ENCODE results near the gene LPP.

Gene LPP

DNA sequence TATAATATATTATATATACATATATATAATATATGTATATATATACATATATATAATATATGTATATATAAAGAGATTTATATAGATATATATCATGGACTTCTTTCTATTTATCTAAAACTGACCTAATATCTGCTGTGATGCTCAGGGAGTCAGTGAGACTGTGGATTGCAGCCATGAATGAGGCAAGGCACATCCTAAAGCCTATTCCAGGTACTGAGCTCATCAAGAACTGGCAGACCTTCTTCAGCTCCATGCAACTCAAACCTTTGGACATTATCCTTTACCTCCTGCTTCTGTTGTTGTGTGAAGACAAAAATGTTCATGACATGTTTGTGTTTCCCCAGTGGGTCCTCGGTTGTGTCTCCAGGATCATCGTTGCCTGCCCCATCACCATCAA lies 7.7 kb upstream of the LPP start:
- Histone ChIP-seq H3K4me1 (ENCODE audit: control insufficient read depth, insufficient read depth, low read length) (no peaks in the 10 kb centered on the region), H3K27me3 (ENCODE audit: control insufficient read depth, insufficient read depth, low read length) (peaks cover 6% of the 10 kb centered on the region), H3K9me3 (ENCODE audit: control insufficient read depth, insufficient read depth, low read length) (no peaks in the 10 kb centered on the region), H3K4me3 (ENCODE audit: low read depth, low read length) (no peak overlapping the region), H3K36me3 (ENCODE audit: control insufficient read depth, insufficient read depth, low read length) (no peaks in the 10 kb centered on the region), H3K9ac (ENCODE audit: low read depth, low read length) (no peak overlapping the region)

- Histone ChIP-seq H3K36me3 (ENCODE audit: control insufficient read depth, insufficient read depth, low read length) (no peaks in the 10 kb centered on the region), H3K9ac (ENCODE audit: low read depth, low read length) (no peak overlapping the region), H3K4me3 (ENCODE audit: low read depth, low read length) (no peak overlapping the region), H3K4me1 (ENCODE audit: control insufficient read depth, insufficient read depth, low read length) (peaks cover 7% of the 10 kb centered on the region), H3K9me3 (ENCODE audit: control insufficient read depth, insufficient read depth, low read length) (no peaks in the 10 kb centered on the region), H3K27me3 (ENCODE audit: control insufficient read depth, insufficient read depth, low read length) (peaks cover 16% of the 10 kb centered on the region)
These were observed 6.2 kb upstream of the LPP start for GRCh38 chr3:188147782-188148181.

DNA sequence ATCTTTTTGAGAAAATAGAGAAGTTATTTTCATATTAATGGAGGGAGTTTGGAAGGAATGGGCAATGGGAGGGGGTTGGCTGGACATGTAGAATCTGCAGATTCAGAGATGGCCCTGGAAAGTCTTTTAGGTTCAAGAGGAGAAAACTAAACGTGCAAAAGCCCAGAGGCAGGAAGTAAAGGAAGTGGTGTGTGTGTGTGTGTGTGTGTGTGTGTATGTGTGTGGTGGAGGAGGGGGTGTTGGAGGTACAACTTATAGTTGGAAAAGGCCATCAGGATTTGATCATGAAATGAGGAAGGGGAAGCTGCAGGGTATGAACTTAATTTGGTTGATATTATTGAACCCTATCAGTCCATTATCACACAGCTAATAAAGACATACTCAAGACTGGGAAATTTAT lies 5.6 kb upstream of the LPP start:
- Histone ChIP-seq H3K36me3 (ENCODE audit: control insufficient read depth, insufficient read depth, low read length) (no peaks in the 10 kb centered on the region), H3K9ac (ENCODE audit: low read depth, low read length) (no peak overlapping the region), H3K9me3 (ENCODE audit: control insufficient read depth, insufficient read depth, low read length) (no peaks in the 10 kb centered on the region), H3K4me1 (ENCODE audit: control insufficient read depth, insufficient read depth, low read length) (peaks cover 7% of the 10 kb centered on the region), H3K27me3 (ENCODE audit: control insufficient read depth, insufficient read depth, low read length) (peaks cover 16% of the 10 kb centered on the region), H3K4me3 (ENCODE audit: low read depth, low read length) (no peak overlapping the region)

- Histone ChIP-seq H3K9ac (ENCODE audit: low read depth, low read length) (no peak overlapping the region), H3K9me3 (ENCODE audit: control insufficient read depth, insufficient read depth, low read length) (no peaks in the 10 kb centered on the region), H3K36me3 (ENCODE audit: control insufficient read depth, insufficient read depth, low read length) (no peaks in the 10 kb centered on the region), H3K4me1 (ENCODE audit: control insufficient read depth, insufficient read depth, low read length) (peaks cover 7% of the 10 kb centered on the region), H3K27me3 (ENCODE audit: control insufficient read depth, insufficient read depth, low read length) (peaks cover 16% of the 10 kb centered on the region), H3K4me3 (ENCODE audit: low read depth, low read length) (no peak overlapping the region)
These were observed 4.4 kb upstream of the LPP start for GRCh38 chr3:188149587-188149986.

DNA sequence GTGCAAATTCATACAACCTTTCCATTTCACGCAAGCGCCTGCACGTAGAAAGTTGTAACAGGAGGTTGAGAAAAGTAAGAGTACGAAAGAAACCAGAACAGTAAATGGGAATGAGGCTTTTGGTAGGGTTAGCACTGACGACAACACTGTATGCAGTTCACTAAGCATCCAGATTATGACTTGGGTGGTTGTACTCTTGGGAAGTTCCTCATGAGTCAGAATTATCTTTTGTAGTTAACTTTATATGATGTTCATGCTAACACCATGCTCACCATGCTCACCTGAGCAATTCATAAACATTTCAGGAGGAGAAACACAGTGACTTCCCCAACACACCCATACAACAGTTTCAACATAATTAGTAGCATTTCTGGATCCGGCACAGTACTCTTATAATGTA lies 3.0 kb upstream of the LPP start:
- no peak overlapping the region for H3K4me3 ChIP-seq (ENCODE audit: low read depth, low read length)
- H3K9me3 ChIP-seq (ENCODE audit: control insufficient read depth, insufficient read depth, low read length), result no peaks in the 10 kb centered on the region
- peaks cover 21% of the 10 kb centered on the region for H3K27me3 ChIP-seq (ENCODE audit: control insufficient read depth, insufficient read depth, low read length)
- no peak overlapping the region for H3K9ac ChIP-seq (ENCODE audit: low read depth, low read length)
- peaks cover 12% of the 10 kb centered on the region for H3K4me1 ChIP-seq (ENCODE audit: control insufficient read depth, insufficient read depth, low read length)
- no peaks in the 10 kb centered on the region for H3K36me3 ChIP-seq (ENCODE audit: control insufficient read depth, insufficient read depth, low read length)

- H3K4me3 ChIP-seq (ENCODE audit: low read depth, low read length), result no peak overlapping the region
These were observed 2.5 kb upstream of the LPP start for GRCh38 chr3:188151438-188151837.

GRCh38 chr3:188152660-188153436 lies 1.1 kb upstream of the LPP start:
- peak overlapping the region; percentile 77 for H3K4me3 ChIP-seq (ENCODE audit: low read depth, low read length)
- peaks cover 21% of the 10 kb centered on the region for H3K27me3 ChIP-seq (ENCODE audit: control insufficient read depth, insufficient read depth, low read length)
- H3K36me3 ChIP-seq (ENCODE audit: control insufficient read depth, insufficient read depth, low read length), result no peaks in the 10 kb centered on the region
- H3K4me1 ChIP-seq (ENCODE audit: control insufficient read depth, insufficient read depth, low read length), result peaks cover 12% of the 10 kb centered on the region
- H3K9me3 ChIP-seq (ENCODE audit: control insufficient read depth, insufficient read depth, low read length), result no peaks in the 10 kb centered on the region
- peak overlapping the region; percentile 77 for H3K9ac ChIP-seq (ENCODE audit: low read depth, low read length)

More at GRCh38 chr3:188151438-188151837, 2.5 kb upstream of the LPP start:
- Histone ChIP-seq H3K27me3 (ENCODE audit: control insufficient read depth, insufficient read depth, low read length) (peaks cover 21% of the 10 kb centered on the region), H3K9me3 (ENCODE audit: control insufficient read depth, insufficient read depth, low read length) (no peaks in the 10 kb centered on the region), H3K36me3 (ENCODE audit: control insufficient read depth, insufficient read depth, low read length) (no peaks in the 10 kb centered on the region), H3K9ac (ENCODE audit: low read depth, low read length) (no peak overlapping the region), H3K4me1 (ENCODE audit: control insufficient read depth, insufficient read depth, low read length) (peaks cover 12% of the 10 kb centered on the region)

- Histone ChIP-seq H3K36me3 (ENCODE audit: control insufficient read depth, insufficient read depth, low read length) (no peaks in the 10 kb centered on the region), H3K4me3 (ENCODE audit: low read depth, low read length) (peak overlapping the region; percentile 77), H3K4me1 (ENCODE audit: control insufficient read depth, insufficient read depth, low read length) (peaks cover 12% of the 10 kb centered on the region), H3K9ac (ENCODE audit: low read depth, low read length) (peak overlapping the region; percentile 77), H3K27me3 (ENCODE audit: control insufficient read depth, insufficient read depth, low read length) (peaks cover 21% of the 10 kb centered on the region), H3K9me3 (ENCODE audit: control insufficient read depth, insufficient read depth, low read length) (no peaks in the 10 kb centered on the region)
These were observed 432 bp upstream of the LPP start for GRCh38 chr3:188153437-188154013.

DNA sequence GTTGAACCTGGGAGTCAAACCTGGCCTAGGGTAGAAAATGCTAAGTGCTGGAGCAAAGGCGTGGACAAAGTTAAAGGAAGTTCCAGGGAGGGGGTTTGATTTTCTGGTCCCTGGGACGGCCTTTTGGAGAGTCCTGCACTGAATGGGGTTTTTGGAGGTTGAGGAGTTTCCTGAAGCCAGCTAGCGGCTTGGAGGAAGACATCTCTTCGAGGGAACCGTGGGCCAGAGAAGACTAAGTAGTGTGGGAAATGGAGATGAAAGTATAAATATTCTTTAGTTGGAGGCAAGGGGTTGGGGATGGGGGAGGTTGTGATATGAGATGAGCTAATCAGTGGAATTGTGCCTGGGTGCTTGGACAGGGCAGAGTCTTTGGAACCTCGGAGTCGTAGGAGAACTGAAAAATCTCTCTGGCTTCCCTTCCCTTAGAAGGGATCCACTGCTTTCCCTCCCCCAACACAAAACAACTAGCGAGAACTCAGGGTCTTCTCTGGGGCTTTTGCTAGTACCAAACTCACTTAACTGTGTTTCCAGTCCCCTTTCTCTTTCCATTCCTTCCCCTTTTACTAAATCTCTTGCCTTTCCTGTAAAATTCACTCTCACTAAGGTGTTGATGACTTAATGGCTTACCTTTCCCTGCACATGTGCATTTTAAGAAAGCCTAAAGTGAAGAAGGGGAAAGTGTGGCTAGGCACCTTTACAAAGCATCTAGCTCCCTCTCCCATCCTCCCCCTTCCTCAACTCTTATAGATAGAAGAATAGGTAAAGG lies 1.0 kb downstream of the LPP start:
- peak overlapping the region; percentile 67 for H3K9ac ChIP-seq (ENCODE audit: low read depth, low read length)
- H3K36me3 ChIP-seq (ENCODE audit: control insufficient read depth, insufficient read depth, low read length), result no peaks in the 10 kb centered on the region
- H3K27me3 ChIP-seq (ENCODE audit: control insufficient read depth, insufficient read depth, low read length), result peaks cover 21% of the 10 kb centered on the region
- H3K4me1 ChIP-seq (ENCODE audit: control insufficient read depth, insufficient read depth, low read length), result peaks cover 12% of the 10 kb centered on the region
- H3K4me3 ChIP-seq (ENCODE audit: low read depth, low read length), result peak overlapping the region; percentile 77
- H3K9me3 ChIP-seq (ENCODE audit: control insufficient read depth, insufficient read depth, low read length), result no peaks in the 10 kb centered on the region

DNA sequence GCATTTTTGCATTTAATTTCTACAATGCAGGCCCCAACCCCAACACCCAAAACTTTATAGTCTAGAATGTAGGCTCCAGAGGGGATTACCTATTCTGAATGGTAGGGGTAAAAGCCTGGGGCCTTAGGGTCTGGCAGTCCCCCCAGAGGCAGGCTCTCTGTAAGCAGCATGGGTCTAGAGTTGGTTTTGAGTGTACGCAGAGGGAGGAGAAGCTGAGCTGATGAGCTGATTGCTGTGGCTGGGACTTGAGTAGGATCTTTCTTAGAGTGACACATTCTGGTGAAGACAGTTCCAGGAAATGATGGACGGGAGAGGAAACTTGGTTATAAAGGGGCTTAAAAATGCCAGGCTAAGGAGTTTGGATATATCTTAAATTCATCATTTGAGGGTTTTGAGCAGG lies 2.1 kb downstream of the LPP start:
- Histone ChIP-seq H3K9me3 (ENCODE audit: control insufficient read depth, insufficient read depth, low read length) (no peaks in the 10 kb centered on the region), H3K4me1 (ENCODE audit: control insufficient read depth, insufficient read depth, low read length) (peaks cover 12% of the 10 kb centered on the region), H3K36me3 (ENCODE audit: control insufficient read depth, insufficient read depth, low read length) (no peaks in the 10 kb centered on the region), H3K4me3 (ENCODE audit: low read depth, low read length) (no peak overlapping the region), H3K9ac (ENCODE audit: low read depth, low read length) (no peak overlapping the region), H3K27me3 (ENCODE audit: control insufficient read depth, insufficient read depth, low read length) (peaks cover 17% of the 10 kb centered on the region)

DNA sequence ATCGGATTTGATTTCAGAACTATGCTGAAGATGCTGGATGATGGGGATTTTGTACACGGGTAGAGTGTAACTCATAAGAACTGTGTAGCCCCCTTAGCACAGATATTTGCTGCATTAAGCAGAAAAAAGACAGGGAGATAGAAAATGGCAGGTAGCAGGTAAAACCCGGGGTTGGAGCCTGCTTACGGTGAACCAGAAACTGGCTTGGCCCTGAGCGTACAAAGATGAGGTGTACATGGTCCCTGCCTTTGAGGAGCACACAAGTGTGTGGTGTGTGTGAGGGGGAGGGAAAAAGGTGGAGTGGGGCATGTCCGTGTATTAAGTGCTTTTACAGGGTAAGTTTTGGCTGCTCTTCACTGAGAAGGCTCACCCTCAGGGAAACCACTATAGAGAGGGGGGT lies 3.5 kb downstream of the LPP start:
- peaks cover 8% of the 10 kb centered on the region for H3K4me1 ChIP-seq (ENCODE audit: control insufficient read depth, insufficient read depth, low read length)
- H3K4me3 ChIP-seq (ENCODE audit: low read depth, low read length), result no peak overlapping the region
- H3K9ac ChIP-seq (ENCODE audit: low read depth, low read length), result no peak overlapping the region
- peaks cover 7% of the 10 kb centered on the region for H3K27me3 ChIP-seq (ENCODE audit: control insufficient read depth, insufficient read depth, low read length)
- H3K36me3 ChIP-seq (ENCODE audit: control insufficient read depth, insufficient read depth, low read length), result no peaks in the 10 kb centered on the region
- H3K9me3 ChIP-seq (ENCODE audit: control insufficient read depth, insufficient read depth, low read length), result no peaks in the 10 kb centered on the region

GRCh38 chr3:188157971-188158370 lies 4.0 kb downstream of the LPP start:
- no peaks in the 10 kb centered on the region for H3K9me3 ChIP-seq (ENCODE audit: control insufficient read depth, insufficient read depth, low read length)
- no peak overlapping the region for H3K4me3 ChIP-seq (ENCODE audit: low read depth, low read length)
- no peak overlapping the region for H3K9ac ChIP-seq (ENCODE audit: low read depth, low read length)
- H3K4me1 ChIP-seq (ENCODE audit: control insufficient read depth, insufficient read depth, low read length), result peaks cover 5% of the 10 kb centered on the region
- H3K27me3 ChIP-seq (ENCODE audit: control insufficient read depth, insufficient read depth, low read length), result peaks cover 5% of the 10 kb centered on the region
- no peaks in the 10 kb centered on the region for H3K36me3 ChIP-seq (ENCODE audit: control insufficient read depth, insufficient read depth, low read length)
